NCI-H526 (cell line): ENCODE data around the gene PYGO2.
A peak's percentile ranks its signal among the peaks of the same experiment; 100 is the strongest.
"Not testable (repeated sequence)": the region's sequence is repeated elsewhere in the genome, so short reads cannot be mapped to it uniquely, and the experiment has no call there.

ENCODE experiments used
- DNase-seq, 2 experiments: peaks; one replicate each; lab custom pipeline; 2025; lab: John Stamatoyannopoulos, UW

PYGO2 gene

DNA sequence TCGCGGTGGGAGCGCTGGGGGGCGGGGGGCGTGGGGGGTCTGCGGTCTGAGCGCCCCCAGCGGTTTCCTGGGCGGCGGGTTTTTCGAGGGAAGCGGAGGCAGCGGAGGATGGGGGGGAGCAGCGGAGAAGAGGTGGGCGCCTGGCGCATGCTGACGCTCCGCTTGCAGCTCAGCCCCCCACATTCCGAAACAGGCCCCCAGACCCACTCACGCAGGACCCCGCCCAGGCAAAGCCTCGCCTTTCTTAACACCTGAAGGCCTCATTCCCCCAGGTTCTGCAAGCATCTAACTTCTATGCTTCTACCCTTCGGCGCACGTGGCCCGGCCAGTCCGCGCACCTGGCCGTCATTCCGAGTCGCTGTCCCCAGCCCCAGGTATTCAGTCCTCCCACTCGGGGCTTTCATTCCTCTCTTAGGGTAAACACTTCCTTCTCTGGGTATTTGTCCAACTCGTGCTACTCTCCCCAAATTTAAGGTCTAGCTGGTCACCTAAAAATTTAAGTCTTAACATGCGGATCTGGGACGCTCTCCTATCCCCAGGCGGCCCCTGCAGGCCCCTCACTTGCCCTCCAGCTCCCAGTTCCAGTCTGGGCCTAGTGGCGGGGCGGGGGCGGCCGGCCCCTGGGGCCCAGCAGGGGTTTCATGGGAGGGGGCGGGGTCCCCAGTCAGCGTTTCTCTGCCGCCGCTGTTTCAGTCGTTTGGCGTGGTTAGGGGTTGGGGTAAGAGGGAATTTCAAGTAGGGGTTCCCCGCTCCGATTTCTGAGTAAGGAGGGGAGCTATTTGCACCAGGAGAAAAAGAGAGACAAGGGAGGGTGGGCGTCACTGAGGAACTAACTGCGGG is 38.2 kb upstream of the PYGO2 start:
- peak; percentile 83 to 95 for DNase-seq

DNA sequence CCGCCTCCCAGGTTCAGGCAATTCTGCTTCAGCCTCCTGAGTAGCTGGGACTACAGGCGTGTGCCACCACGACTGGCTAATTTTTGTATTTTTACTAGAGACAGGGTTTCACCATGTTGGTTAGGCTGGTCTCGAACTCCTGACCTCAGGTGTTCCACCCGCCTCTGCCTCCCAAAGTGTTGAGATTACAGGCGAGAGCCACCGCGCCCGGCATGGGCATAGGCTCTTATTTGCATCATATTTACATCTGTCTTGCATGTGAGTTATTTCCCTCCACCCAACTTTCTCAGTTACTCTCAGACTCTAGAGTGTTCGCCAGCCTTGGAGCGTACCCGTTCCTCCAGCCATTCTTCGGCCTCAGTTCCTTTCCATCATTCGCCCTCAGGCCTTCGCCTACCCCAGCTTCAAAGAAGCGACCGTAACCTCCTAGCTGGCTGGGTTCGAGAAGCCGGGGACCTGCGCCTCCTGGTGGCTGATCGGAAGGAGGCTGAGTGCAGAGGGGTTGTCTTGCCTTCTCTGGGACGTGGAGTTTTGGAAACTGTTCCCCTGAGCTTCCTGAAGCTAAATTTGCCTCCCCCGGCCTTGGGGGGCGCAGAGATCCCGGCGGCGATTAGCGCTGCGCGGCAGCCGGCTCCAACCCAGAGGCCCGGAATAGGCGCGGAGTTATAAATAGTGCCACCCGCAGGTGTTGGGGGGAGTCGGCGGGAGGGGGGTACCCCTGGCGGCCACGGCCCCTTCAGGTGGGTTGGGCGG is 37.4 kb upstream of the PYGO2 start:
- DNase-seq: peak; percentile 97 to 98

DNA sequence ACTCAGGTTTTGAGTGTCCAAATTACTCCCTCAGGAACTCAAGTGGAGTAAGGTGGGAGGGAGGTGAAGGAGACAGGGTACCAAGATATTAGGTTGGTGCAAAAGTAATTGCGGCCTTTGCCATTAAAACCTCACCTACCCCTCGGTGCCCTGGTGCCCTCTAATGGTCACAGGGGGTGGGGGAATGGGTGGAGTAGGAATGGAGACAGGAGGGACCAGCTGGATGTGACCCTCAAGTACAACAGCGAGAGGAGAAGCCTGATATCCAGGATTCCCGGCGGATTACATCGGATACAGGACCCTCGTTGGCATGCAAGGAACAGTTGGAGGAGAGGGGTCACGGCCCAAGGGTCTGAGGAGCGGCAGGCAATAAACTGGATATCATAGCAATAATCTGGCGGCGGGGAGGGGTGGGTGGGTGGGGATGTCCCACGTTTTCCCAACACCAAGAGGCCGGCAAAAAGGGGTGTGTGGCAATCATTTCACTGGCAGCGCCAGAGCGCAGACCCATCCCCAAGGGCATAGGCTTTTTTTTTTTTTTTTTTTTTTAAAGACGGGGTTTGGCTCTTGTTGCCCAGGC is 36.7 kb upstream of the PYGO2 start:
- no peak for DNase-seq

DNA sequence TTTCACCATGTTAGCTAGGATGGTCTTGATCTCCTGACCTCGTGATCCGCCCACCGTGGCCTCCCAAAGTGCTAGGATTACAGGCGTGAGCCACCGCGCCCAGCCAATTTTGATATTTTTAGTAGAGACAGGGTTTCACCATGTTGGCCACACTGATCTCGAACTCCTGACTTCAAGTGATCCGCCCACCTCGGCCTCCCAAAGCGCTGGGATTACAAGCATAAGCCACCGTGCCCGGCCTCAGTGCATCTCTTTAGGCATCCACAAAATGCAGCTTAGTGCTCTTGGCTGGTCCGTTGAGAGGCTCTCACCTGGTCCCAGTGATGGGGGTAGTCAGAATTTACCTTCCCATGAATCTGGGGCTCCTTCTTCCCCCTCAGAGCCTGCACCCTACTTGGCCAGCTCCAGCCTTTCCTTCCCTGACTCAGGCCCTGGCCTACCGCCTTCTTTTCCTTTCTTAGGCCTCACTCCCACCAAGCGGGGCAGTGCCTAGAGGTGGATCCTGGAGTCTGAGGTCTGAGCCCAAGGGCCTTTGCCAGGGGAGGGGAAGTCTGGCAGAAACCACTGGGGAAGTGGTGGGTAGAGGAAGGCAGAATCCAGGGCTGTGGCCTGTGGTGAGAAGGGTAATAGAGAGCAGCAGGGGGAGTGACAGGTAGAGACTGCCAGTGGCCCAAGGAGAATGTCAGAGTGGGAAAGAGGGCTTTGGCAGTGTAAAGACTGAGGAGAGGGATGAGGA is 35.6 kb upstream of the PYGO2 start:
- no peak for DNase-seq

DNA sequence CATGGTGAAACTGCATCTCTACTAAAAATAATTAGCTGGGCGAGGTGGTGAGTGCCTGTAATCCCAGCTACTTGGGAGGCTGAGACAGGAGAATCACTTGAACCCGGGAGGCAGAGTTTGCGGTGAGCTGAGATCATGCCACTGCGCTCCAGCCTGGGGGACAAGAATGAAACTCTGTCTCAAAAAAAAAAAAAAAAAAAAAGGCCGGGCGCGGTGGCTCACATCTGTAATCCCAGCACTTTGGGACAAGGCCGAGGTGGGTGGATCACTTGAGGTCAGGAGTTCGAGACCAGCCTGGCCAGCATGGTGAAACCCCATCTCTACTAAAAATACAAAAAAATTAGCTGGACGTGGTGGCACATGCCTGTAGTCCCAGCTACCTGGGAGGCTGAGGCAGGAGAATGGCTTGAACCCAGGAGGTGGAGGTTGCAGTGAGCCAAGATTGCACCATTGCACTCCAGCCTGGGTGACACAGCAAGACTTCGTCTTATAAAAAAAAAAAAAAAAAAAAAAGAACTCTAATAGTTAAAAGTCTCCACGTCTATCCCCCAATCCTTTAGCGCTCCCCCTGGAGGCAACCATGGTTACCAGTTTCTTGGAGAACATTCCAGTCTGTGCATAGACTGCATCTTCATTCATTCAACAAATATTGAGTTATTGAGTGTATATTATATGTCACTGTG is 33.9 kb upstream of the PYGO2 start:
- DNase-seq: peak; percentile 68 to 76

DNA sequence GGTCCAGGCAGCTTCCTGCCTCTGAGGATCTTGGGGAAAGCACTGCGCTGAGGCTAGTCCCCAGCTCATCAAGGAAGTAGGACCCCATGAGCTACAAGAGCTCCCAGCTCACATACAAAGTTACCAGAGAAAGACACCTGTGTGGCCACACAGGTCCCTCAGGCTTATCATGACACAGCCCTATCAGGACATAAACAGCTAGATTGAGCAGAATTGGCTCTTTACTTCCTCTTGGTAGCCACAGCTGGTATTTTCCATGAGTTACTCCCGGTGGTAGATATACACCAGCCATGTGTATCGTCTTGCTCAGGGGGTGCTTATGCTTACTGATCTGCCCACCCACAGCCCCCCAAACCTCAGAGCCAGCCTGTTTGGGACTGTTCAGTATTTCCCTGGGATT is 33.0 kb upstream of the PYGO2 start:
- DNase-seq: no peak

DNA sequence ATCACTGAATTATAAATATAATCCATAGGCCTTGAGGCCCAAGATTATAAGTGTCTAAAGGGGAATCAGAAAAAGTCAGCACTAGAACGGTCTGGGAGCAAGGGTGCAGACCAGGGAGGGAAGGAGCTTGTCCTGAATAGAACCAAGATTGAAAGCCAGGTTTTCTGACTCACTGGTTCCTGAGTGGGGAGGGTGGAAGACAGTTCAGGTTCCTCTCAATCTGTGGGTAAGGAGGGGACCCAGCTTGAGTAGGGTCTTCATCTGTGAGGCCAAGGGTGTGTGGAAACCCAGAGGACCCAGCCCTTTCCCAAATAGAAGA is 32.6 kb upstream of the PYGO2 start:
- DNase-seq: no peak

DNA sequence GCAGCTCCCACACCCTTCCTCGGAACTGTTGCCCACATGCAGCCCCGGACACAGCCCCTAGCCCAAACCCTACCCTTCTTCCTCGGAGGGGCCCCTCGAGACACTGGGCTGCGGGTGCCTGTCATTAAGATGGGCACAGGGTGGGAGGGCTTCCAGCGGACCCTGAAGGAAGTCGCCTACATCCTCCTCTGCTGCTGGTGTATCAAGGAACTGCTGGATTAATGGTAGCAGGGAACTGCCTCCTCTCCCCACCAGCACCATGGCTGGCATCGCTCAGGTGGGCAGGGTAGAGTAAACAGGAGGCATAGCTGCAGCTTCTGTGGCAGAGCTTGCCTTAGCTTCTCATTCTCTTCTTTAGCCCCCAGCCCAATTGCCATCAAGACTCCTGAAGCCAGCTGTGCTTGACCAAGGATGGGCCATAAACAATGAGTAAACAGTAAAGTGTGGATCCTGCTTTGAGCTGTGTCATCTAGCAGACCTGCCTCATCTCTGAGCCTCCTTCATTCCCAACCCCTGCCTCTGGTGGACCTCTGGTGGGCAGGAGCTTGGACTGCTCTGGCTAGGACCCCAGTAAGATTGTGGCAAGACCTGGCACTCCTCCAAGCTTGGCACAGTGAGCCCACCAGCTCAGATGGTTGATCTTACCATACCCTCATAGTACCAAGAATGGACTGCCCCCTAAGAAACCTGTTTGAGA is 32.1 kb upstream of the PYGO2 start, which contains the start of gene LENEP:
LENEP (plus strand) TSS at position 15 of the 697 bp plus-strand sequence; CDS start at position 37, 22 bp downstream.
- no peak for DNase-seq

DNA sequence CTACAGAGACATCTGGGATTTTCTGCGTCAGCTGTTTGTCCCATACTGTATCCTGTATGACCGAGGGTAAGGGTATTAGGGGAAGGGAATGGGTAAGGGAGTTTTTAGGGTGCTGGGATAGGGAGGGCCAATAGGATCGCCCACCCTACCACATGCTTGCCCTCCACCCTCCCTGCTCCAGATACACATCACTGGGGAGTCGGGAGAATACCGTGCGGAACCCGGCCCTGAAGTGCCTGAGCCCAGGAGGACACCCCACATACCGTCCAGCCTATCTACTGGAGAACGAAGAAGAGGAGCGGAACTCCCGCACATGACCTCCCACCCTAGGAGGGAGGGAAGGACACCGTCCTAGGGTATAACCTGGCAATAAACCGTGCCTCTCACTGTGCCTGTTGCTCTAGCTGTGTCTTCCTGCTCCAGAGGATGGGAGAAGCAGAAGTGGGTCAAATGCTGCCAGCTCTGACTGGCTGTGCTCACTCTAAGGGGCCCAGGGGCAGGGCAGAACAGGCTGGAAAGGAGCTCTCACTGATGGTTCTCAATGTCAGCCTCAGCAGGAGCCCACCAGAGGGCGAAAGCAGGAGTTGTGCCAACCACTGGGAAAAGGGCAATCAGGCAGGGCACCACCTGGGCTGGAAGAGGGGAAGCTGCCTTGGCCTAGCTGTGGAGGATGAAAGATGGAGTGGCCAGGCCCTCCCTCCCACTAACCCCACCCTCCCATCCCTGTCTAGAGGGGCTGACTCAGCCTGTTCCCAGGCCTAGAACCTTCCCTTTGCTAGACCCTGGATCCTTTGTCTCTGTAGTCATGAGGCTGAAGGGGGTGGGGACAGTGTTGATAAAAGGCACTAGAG is 31.4 kb upstream of the PYGO2 start:
- DNase-seq: peak; percentile 50 to 73

DNA sequence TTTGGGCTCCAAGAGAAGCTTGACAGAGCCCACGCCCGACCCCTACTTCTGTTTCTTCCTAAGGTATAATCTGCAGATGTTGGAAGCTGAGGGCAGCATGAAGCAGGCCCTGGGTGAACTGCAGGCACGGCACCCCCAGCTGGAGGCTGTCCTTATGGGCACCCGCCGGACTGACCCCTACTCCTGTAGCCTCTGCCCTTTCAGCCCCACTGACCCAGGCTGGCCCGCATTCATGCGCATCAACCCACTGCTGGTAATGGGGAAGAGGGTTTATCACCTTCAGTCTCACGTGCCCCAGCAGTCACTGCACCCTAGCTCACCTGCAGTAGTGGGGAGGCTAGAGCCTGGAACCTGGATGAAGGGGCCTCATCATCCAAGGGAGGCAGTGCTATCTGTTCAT is 28.7 kb upstream of the PYGO2 start:
- DNase-seq: no peak

DNA sequence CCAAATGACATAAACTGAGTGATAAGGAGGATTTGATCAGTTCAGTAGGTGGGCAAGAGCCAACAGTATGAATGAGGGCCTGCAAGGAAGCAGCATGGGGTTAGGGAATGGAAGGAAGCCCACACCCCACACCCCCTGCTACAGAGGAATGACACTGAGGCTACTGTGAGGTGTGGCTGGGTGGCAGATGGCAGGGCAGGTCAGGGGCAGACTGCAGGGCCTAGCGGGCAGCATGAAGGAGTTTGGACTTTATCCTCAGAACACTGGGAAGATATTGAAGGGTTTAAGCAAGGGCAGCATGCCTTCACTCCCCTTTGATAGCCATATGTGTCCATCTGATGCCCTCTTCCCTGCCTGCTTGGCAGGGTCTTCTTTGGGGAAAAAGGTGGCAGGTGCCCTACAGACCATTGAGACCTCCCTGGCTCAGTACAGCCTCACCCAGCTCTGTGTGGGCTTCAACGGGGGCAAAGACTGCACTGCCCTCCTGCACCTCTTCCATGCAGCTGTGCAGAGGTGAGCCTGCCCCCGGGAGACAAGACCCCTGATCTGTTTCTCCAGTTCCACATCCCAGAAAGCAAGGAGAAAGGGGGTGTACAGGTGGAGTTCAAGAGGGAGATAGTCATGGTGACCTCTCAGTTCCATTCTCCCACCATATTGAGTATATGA is 27.7 kb upstream of the PYGO2 start:
- no peak for DNase-seq

DNA sequence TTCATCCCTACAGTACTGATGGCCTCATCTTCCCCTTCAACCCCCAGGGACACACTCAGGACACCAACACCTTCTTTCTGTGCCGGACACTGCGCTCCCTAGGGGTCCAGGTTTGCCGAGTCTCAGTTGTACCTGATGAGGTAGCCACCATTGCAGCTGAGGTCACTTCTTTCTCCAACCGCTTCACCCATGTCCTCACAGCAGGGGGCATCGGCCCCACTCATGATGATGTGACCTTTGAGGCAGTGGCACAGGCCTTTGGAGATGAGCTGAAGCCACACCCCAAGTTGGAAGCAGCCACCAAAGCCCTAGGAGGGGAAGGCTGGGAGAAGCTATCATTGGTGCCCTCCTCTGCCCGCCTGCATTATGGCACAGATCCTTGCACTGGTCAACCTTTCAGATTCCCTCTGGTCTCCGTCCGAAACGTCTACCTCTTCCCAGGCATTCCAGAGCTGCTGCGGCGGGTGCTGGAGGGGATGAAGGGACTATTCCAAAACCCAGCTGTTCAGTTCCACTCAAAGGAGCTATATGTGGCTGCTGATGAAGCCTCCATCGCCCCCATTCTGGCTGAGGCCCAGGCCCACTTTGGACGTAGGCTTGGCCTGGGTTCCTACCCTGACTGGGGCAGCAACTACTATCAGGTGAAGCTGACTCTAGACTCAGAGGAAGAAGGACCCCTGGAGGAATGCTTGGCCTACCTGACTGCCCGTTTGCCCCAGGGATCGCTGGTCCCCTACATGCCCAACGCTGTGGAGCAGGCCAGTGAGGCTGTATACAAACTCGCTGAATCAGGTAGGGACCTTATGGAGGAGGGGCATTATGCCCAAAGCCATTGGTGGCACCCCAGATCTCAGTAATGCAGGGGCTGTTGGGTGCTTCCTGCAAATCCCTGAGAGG is 26.7 kb upstream of the PYGO2 start:
- DNase-seq: no peak

DNA sequence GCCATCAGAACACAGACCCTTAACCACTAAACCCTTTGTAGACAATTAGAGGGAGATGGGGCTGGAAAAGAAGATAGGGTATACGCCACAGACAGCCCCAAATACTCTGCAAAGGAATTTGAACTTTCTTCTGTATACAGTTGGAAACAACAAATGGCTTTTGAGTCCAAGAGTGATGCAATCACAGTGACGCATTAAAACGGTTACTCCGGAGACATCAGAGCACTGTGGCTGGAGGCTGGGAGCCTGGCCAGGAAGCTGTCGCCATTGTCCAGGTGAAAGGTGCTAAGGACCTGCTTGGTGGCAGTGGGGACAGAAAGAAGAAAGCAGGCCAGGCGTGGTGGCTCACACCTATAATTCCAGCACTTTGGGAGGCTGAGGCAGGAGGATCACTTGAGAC is 25.7 kb upstream of the PYGO2 start:
- DNase-seq: no peak

DNA sequence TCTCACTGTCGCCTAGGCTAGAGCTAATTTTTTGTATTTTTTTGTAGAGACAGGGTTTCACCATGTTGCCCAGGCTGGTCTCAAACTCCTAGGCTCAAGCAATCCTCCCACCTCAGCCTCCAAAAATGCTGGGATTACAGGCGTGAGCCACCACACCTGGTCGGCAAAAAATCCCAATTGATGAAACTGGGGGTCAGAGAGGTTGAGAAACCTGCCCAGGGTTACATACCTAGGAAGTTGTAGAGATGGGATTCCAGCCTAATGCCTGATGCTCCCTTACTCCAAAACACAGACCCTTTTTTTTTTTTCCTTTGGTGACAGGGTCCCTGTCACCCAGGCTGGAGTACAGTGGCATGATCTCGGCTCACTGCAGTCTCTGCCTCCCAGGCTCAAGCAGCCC is 25.2 kb upstream of the PYGO2 start:
- not testable (repeated sequence) for DNase-seq

DNA sequence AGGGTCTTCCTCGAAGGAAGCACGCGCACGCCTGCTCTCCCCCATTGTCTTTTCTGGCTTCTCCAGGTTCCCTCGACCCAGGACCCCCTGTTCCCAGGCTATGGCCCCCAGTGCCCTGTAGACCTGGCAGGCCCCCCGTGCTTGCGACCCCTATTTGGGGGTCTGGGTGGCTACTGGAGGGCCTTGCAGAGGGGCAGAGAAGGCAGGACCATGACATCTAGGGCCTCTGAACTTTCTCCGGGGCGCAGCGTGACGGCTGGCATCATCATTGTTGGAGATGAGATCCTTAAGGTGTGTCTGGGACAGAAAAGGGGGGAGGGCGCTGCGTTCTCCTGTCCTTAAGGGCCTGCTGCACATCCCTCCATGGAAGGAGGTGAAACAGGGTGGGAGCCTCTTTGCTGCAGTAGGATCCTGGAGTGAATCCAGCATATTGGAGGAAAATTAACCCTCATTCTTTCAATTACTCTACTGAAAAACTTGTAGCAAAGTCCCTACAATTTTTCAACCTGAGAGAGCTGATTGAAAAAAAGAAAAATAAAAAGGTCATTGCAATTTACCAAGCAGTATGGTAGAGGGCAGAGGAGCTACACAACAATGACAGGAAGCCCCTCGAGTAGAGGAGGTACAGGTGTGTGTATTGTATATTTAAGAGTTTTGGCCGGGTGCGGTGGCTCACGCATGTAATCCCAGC is 22.3 kb upstream of the PYGO2 start:
- DNase-seq: peak in 1 of 2 experiments; percentile 54

DNA sequence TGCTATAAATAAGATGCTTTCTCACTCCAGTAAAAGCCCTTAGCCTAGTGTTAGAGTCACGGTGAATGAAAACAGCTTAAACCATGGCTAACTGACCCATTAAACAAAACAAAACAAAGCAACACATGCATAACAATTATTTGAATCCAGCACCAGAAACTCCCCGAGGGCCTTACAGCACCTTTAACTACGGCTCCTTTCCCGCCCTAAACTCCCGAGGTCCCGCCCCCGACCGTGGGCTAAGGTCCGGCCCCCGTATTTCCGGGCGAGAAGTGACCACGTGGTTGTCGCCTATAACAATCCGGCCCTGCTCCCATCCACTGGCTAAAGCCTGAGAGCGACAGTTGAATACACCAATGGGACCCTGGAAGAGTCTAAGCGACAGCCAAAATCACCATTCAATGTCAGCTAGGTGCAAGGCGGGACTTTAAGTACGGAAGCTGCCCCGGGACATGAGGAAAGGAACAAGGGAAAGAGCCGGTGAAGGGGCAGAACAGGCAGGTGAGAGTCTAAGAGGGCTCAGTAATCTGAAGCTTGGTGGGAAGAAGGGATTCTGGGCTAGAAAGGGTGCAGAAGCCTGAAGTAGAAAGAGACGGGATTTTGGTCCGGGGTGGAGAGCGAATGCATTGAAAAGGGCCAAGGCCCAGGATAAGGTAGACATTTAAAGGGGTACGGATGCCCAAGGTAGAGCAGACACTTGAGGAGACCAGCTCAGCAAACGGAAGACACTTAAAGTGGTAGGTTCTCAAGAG is 21.5 kb upstream of the PYGO2 start, which contains the start of gene FLAD1:
FLAD1 (plus strand) TSS at position 448 of the 752 bp plus-strand sequence. CDS start 351 bp downstream, outside the sequence.
- peak; percentile 100 for DNase-seq

DNA sequence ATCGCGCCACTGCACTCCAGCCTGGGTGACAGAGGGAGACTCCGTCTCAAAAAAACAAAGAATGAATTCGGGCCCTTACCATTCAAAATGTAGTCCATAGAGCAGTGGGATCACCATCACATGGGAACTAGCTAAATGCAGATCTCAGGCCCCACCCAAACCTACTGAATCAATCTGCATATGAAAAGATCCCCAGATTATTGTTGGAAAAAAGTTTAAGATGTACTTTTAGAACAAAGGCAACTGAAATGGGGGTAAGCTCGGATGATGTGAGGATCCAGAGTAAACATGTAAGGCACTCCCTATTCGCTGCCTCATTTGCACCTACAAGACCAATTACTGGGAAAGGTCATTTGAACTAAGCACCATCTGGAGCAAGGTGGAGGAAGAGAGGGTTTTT is 20.8 kb upstream of the PYGO2 start:
- peak in 1 of 2 experiments; percentile 71 for DNase-seq
